ENCODE results near the gene CD40. TPM values are rescaled to one million over a fixed set of nuclear protein-coding genes. Genes with fewer than 3 reads are reported as not detected.

CD40 gene
- total RNA-seq, 1 donor from 2014 or later = 3.3 TPM

DNA sequence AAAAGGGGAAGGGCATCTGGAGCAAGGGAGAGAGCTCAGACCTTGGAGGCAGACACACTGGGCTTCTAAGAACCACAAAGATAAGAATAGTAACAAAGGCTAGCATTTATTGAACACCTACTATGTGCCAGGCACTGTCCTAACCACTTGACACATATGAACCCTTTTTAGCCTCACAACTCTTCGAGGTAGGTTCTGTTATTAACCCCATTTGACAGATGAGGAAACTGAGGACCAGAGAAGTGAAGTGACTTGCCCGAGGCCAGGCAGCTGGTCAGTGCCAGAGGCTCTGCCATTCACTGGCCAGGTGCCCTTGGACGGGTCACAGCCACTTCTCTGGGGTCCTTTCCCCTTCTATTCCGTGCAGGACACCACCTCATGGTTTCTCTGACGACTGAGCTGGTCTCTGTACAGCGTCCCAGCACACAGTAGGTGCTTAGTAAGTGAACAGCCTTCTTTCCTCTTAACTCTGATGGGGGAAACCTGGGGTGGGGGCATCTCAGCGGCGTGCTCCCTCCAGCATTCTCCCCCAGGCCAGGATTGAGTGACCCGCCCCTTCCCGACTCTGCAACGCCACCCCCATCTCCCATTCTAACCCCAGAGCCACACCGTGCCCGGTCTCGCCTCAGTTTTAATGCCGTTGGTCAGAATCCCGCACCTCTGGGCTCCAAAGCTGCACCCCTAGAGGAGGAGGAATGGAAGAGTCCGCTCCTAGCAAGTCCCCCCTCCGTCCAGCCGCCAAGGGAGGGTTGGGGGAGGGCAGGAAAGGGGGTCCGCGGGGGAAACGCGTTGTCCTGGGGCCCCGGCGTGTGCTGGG is 55.7 kb downstream of the CD40 start:
- DNase-seq = no peak

- DNase-seq = peak; percentile 81
These were observed 56.5 kb downstream of the CD40 start for GRCh38 chr20:46174469-46175126.

DNA sequence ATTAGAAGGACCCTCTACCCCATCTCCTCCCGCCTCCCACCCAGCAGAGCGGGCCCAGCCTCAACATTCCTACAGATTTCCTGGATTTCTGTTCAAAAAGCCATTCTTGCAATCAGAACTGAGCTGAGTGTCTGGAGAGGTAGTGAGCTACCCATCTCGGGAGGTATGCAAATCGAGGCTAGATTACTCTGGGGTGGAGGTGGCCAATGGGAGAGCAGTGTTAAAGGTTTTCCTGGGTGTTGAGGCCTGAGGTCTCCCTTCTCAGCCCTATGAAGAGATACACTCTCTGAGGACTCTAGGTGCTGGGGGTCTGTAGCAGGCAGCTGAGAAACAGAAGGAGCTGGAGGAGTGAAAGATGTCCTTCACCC is 57.0 kb downstream of the CD40 start:
- DNase-seq = no peak

GRCh38 chr20:46176739-46177378 is 58.7 kb downstream of the CD40 start:
- DNase-seq = no peak

DNA sequence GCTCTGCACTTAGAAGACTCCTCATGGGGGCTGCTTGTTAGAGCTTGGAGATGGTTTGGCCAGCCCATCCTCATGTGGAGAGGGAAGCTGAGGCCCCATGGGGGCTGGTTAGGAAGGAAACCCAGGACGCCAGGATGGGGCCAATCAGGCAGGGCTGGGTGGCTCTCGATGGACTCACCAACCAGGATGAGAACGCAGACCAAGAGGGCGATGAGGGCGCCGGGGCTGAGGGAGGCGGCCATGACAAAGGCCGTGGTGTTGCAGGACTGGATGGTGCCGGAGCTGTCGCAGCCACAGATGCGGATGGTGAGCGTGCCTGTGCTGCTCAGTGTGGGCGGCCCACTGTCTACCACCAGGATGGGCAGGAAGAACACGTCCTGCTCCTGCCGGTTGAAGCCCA is 59.7 kb downstream of the CD40 start:
- no peak for DNase-seq

DNA sequence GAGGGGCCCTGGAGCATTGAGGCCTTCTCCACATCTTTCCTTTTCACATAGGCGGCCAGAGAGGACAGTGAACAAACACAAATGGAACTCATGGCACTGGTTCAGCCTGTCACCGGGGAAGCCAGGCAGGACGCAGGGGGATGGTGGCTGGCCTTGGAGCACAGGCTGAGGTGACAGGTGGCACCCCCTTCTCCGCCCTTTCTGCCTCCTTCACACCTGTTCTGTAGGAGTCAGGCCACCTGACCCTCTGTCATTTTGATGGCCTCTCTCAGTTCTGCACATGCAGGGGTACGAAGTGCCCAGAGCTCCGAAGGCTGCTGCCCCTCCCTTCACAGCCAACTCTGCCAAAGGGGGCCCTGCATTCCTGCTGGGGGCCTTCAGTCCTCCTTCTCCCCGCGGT is 60.8 kb downstream of the CD40 start:
- DNase-seq = peak; percentile 15

Other genes starting within 250 kb of the CD40 start
- gene ZSWIM1, start 237.1 kb upstream of the CD40 start, total RNA-seq = 3.3 TPM
- gene SPATA25, start 230.7 kb upstream of the CD40 start, total RNA-seq = 6.4 TPM
- gene NEURL2, start 227.1 kb upstream of the CD40 start, total RNA-seq = 16.0 TPM
- 32.6 TPM for gene CTSA, start 227.0 kb upstream of the CD40 start, total RNA-seq
- gene PLTP, start 206.2 kb upstream of the CD40 start, total RNA-seq = 14.0 TPM
- 18.0 TPM for gene PCIF1, start 183.6 kb upstream of the CD40 start, total RNA-seq
- 14.4 TPM for gene ZNF335, start 146.1 kb upstream of the CD40 start, total RNA-seq
- 1.9 TPM for gene MMP9, start 109.4 kb upstream of the CD40 start, total RNA-seq
- gene SLC12A5, start 89.1 kb upstream of the CD40 start, total RNA-seq = 0.21 TPM
- gene NCOA5, start 28.4 kb upstream of the CD40 start, total RNA-seq = 32.4 TPM
- gene CDH22, start 190.2 kb downstream of the CD40 start, total RNA-seq = 0.41 TPM